Panc1 (cell line): Measurements from ENCODE around the gene PSD4. TPM values are rescaled to one million over a fixed set of nuclear protein-coding genes. Genes with fewer than 3 reads are reported as not detected.

ENCODE experiments used
- ATAC-seq: fragments of 200-7000 bp; cut with Tn5 transposase; 2 replicates; pipeline ENCODE4 v1.9.1; 2020; ENCODE audit warnings: mild to moderate bottlenecking, moderate library complexity
- BruUV-seq: library from RNA; stranded (reverse); fragments of 400-500 nt; replicated peaks from 2 replicates; lab custom pipeline; 2021; lab: Mats Ljungman, UMichigan
- CTCF ChIA-PET: fragments of 300-600 bp; sonication (Branson Sonifier 250); formaldehyde crosslinking; loops from one replicate; lab custom pipeline; 2022; ENCODE audit warnings: antibody characterized with exemption; lab: Charles Lee
- POLR2A ChIA-PET: fragments of 300-600 bp; sonication (Branson Sonifier 250); formaldehyde crosslinking; loops from one replicate; lab custom pipeline; 2022; ENCODE audit warnings: antibody characterized with exemption; lab: Charles Lee
- DNase-seq: peaks from one replicate; pipeline ENCODE4 v3.0.0-alpha.2; 2010; ENCODE audit warnings: low read depth, low spot score
- H3K27ac ChIP-seq: 2 replicates; pipeline ENCODE4 v1.5.1; 2011; ENCODE audit warnings: mild to moderate bottlenecking, low read length, inconsistent platforms
- H3K27me3 ChIP-seq: fragments of 200-500 bp; sonication (Bioruptor generic); 2 replicates; pipeline ENCODE4 v1.6.0; 2014; ENCODE audit warnings: low read length, inconsistent platforms; ENCODE audit not compliant: control insufficient read depth, insufficient read depth
- H3K36me3 ChIP-seq: fragments of 200-500 bp; sonication (Bioruptor generic); 2 replicates; pipeline ENCODE4 v1.5.1; 2014; ENCODE audit warnings: inconsistent platforms, mild to moderate bottlenecking, low read length, moderate library complexity; ENCODE audit not compliant: control insufficient read depth, insufficient read depth
- H3K4me1 ChIP-seq: 2 replicates; pipeline ENCODE4 v1.5.1; 2011; ENCODE audit warnings: inconsistent platforms, mild to moderate bottlenecking, low read length, moderate library complexity; ENCODE audit not compliant: control insufficient read depth, insufficient read depth
- H3K4me3 ChIP-seq, 2 experiments: 2 replicates each; pipeline ENCODE4 v1.5.1; 2011 to 2012; ENCODE audit warnings: low read depth in 2 of 2, low read length in 2 of 2, mild to moderate bottlenecking in 2 of 2, inconsistent platforms in 1 of 2, moderate library complexity in 1 of 2
- H3K9me3 ChIP-seq: fragments of 200-500 bp; sonication (Bioruptor generic); 2 replicates; pipeline ENCODE4 v1.5.1; 2014; ENCODE audit warnings: low read depth, mild to moderate bottlenecking, inconsistent platforms, low read length, moderate library complexity; ENCODE audit not compliant: control insufficient read depth, insufficient read depth
- POLR2AphosphoS5 ChIP-seq: IDR thresholded peaks from 2 replicates; pipeline ENCODE4 v1.6.1; 2012; ENCODE audit warnings: mild to moderate bottlenecking, low read depth, low read length, moderate library complexity
- SIN3A ChIP-seq: IDR thresholded peaks from 2 replicates; pipeline ENCODE4 v1.6.1; 2012; ENCODE audit warnings: low read depth, mild to moderate bottlenecking, low read length, moderate library complexity, borderline replicate concordance; ENCODE audit not compliant: insufficient read depth
- TCF7L2 ChIP-seq: IDR thresholded peaks from 2 replicates; pipeline ENCODE4 v1.6.1; 2011; ENCODE audit warnings: mild to moderate bottlenecking, low read depth, low read length, inconsistent platforms
- in situ Hi-C: cut with HindIII; loops from 2 replicates; pipeline ENCODE4 v1.10.0; 2016; ENCODE audit warnings: low sequenced_read_pairs, low pct_unique_long_range_greater_than_20kb
- intact Hi-C: fragments of 100-400 bp; cut with micrococcal nuclease; formaldehyde crosslinking; loops from one replicate; pipeline ENCODE4 v1.10.0; 2022; ENCODE audit not compliant: unreplicated experiment
- total RNA-seq: library from RNA; stranded (reverse); gene quantifications from one replicate; pipeline ENCODE4 v1.2.1, GENCODE V29; 2021; ENCODE audit not compliant: unreplicated experiment
- TF ChIP-seq, protein P1 (sequence below), 2 experiments: IDR thresholded peaks; 2 replicates each; pipeline ENCODE4 v1.6.1; 2011 to 2012; ENCODE audit warnings: low read depth in 2 of 2, control low read depth in 1 of 2, low read length in 1 of 2, mild to moderate bottlenecking in 1 of 2, moderate library complexity in 1 of 2; ENCODE audit not compliant: insufficient read depth in 1 of 2
- TF ChIP-seq, protein P2 (sequence below): fragments of 450-650 bp; IDR thresholded peaks from 2 replicates; pipeline ENCODE4 v1.5.1; 2017; ENCODE audit warnings: mild to moderate bottlenecking

PSD4 gene
- total RNA-seq, 1 experiment from 2014 or later, result 3.6 TPM

DNA sequence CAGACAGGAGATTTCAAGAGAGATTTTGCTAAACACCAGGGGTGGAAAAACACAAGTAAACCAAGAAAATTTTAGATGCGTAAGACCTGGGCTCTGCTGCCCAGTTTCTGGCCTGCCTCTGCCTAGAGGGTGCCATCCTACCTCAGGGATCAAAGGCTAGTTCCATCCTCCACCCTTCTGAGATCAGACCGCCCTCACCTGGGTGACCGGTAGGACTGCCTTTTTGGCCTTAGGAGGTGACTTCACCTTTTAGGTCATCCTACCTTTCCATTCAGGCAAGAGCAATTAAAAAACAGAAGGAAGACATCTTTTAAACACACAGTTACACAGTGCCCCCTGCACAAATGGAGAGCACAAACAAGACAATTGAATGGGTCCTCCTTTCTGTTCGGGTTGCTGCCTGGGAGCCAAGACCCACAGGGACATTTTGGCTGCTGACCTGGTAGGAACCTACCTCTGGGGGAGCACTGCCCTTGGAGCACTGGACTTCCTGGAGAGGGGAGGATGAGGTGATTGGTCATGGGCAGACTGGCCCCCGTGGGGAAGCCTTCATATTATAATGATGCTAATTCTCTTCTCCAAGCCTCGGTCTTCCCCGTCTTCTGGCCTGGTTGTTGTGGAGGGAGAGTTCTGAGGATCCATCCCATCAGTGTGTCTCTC lies 3.1 kb downstream of the PSD4 start:
- in situ Hi-C loops, result no loop called here
- intact Hi-C loops, result no loop called here
- TF ChIP-seq, protein P1, sequence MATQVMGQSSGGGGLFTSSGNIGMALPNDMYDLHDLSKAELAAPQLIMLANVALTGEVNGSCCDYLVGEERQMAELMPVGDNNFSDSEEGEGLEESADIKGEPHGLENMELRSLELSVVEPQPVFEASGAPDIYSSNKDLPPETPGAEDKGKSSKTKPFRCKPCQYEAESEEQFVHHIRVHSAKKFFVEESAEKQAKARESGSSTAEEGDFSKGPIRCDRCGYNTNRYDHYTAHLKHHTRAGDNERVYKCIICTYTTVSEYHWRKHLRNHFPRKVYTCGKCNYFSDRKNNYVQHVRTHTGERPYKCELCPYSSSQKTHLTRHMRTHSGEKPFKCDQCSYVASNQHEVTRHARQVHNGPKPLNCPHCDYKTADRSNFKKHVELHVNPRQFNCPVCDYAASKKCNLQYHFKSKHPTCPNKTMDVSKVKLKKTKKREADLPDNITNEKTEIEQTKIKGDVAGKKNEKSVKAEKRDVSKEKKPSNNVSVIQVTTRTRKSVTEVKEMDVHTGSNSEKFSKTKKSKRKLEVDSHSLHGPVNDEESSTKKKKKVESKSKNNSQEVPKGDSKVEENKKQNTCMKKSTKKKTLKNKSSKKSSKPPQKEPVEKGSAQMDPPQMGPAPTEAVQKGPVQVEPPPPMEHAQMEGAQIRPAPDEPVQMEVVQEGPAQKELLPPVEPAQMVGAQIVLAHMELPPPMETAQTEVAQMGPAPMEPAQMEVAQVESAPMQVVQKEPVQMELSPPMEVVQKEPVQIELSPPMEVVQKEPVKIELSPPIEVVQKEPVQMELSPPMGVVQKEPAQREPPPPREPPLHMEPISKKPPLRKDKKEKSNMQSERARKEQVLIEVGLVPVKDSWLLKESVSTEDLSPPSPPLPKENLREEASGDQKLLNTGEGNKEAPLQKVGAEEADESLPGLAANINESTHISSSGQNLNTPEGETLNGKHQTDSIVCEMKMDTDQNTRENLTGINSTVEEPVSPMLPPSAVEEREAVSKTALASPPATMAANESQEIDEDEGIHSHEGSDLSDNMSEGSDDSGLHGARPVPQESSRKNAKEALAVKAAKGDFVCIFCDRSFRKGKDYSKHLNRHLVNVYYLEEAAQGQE (IDR thresholded peaks at IDR 0.05; ENCODE audit: insufficient read depth in 1 of 2, low read depth in 2 of 2, low read length in 1 of 2), result no peak
- TF ChIP-seq, protein P2, sequence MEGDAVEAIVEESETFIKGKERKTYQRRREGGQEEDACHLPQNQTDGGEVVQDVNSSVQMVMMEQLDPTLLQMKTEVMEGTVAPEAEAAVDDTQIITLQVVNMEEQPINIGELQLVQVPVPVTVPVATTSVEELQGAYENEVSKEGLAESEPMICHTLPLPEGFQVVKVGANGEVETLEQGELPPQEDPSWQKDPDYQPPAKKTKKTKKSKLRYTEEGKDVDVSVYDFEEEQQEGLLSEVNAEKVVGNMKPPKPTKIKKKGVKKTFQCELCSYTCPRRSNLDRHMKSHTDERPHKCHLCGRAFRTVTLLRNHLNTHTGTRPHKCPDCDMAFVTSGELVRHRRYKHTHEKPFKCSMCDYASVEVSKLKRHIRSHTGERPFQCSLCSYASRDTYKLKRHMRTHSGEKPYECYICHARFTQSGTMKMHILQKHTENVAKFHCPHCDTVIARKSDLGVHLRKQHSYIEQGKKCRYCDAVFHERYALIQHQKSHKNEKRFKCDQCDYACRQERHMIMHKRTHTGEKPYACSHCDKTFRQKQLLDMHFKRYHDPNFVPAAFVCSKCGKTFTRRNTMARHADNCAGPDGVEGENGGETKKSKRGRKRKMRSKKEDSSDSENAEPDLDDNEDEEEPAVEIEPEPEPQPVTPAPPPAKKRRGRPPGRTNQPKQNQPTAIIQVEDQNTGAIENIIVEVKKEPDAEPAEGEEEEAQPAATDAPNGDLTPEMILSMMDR, result no peak
- TF ChIP-seq POLR2AphosphoS5 (no peak), SIN3A (no peak), TCF7L2 (no peak)
- Histone ChIP-seq H3K27me3 (no peaks in the 10 kb centered on the region), H3K4me3 (no peak overlapping the region), H3K9me3 (no peaks in the 10 kb centered on the region), H3K27ac (no peak overlapping the region), H3K4me1 (no peaks in the 10 kb centered on the region), H3K36me3 (no peaks in the 10 kb centered on the region)
- ChIA-PET POLR2A (no interaction called here), CTCF (no interaction called here)
- no peak for DNase-seq
- BruUV-seq, result no TSS peak
- ATAC-seq, result no peak

DNA sequence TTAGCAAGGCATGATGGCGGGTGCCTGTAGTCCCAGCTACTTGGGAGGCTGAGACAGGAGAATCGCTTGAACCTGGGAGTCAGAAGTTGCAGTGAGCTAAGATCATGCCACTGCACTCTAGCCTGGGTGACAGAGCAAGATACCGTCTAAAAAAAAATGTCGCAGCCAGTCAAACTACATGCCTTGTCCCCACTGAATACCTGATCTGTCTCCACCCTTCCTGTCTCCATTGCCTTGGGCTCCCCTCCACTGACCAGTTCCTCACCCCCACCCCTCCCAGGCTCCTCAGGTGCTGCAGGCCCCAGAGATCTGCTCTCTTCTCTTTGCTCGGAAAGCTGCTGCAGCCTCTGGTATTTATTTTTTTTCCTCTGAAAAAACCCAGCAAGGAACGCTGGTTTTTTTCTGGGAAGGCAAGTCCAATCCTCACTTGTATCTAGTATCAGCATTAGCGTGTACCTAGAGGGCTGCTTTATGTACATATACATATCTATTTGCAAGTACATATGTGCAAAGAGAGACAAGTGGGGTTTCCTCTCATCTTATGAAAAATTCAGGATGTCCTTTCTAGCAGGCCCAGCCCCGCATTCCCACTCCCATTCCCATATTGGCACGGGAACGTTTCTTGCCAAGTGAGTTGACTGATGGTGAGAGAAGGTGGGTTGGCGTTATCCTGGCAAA lies 4.4 kb downstream of the PSD4 start:
- intact Hi-C loops, result no loop called here
- POLR2A ChIA-PET, result no interaction called here

More for the DNA sequence above, 4.4 kb downstream of the PSD4 start:
- Histone ChIP-seq H3K9me3 (no peaks in the 10 kb centered on the region), H3K27ac (no peak overlapping the region), H3K4me3 (no peak overlapping the region), H3K27me3 (no peaks in the 10 kb centered on the region), H3K4me1 (no peaks in the 10 kb centered on the region), H3K36me3 (no peaks in the 10 kb centered on the region)
- CTCF ChIA-PET, result no interaction called here
- no TSS peak for BruUV-seq
- in situ Hi-C loops, result no loop called here
- ATAC-seq (no peak), DNase-seq (no peak)
- TF ChIP-seq TCF7L2, result no peak
- no peak for TF ChIP-seq SIN3A
- TF ChIP-seq, protein P2, result no peak
- no peak for TF ChIP-seq POLR2AphosphoS5
- TF ChIP-seq, protein P1 (IDR thresholded peaks at IDR 0.05; ENCODE audit: insufficient read depth in 1 of 2, low read depth in 2 of 2, low read length in 1 of 2), result no peak
